Esophagus squamous epithelium (tissue), 4 donors: Measurements from ENCODE around the gene DEPP1.

Source experiments
- CTCF ChIP-seq, 6 experiments: fragments of 450-650 bp in 4 of 6; fragments of 200-600 bp in 2 of 6; sonication (generic) in 2 of 6; IDR thresholded peaks; one replicate each; pipeline ENCODE4 v1.5.1; 2016 to 2019; ENCODE audit warnings: antibody characterized with exemption in 6 of 6, mild to moderate bottlenecking in 4 of 6, moderate library complexity in 4 of 6
- POLR2A ChIP-seq, 4 donors: fragments of 450-650 bp; IDR thresholded peaks; one replicate each; pipeline ENCODE4 v1.6.1; 2017; ENCODE audit warnings: antibody characterized with exemption in 4 of 4, mild to moderate bottlenecking in 4 of 4, moderate library complexity in 3 of 4

DNA sequence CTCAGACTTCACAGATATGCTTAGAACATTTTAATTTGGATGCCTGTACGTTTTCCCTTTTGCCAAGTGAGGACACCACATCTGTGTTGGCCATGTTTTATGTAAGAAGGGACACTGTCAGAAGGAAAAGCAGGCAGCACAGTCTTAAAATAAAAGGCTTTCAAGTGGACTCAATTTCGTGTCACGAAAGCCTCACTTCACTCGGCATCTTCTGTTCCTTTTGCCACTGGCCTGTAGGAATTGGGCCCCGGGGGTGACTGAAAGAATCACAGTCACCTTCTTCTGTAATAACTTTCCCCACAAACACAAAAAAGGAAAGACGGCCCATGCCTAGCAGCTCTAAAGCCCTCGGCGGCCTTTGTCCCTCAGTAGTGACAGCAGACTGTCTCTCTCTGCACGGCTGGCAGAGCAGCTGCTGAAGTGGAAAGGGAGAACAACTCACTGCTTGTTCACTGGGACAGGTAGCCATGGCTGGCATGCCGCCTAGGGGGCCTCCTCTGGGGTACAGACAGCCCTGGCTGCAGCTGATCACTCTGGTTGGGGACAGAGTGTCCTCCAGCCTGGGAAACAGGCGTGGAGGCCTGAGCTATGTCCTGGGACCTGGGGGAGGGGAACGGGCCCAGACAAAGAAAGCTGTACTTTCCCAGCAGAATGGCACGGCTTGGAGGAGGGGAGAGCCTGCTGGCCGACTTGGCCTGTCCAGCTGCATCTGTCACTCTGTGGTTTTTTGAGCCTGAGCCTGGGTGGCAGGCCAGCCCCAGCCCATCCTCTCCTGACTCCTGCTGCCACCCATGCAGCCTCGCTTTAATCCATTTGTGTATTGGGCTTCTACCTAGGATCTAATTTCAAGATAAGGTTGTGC, 14.6 kb downstream of the DEPP1 start:
- TF ChIP-seq CTCF (IDR thresholded peaks at IDR 0.05) (no peak), POLR2A (IDR thresholded peaks at IDR 0.05) (peak in 1 of 4 donors; percentile 24)
